Measurements from ENCODE around the gene CWC22. TPM values are rescaled to one million over a fixed set of nuclear protein-coding genes. Genes with fewer than 3 reads are reported as not detected.

The CWC22 gene
- total RNA-seq, 3 donors from 2014 or later = 23.0 to 28.1 (median 23.9) TPM

GRCh38 chr2:179983250-179983932 is 23.7 kb downstream of the CWC22 start:
- H3K9me3 ChIP-seq = no peaks in the 10 kb centered on the region
- no peaks in the 10 kb centered on the region for H3K36me3 ChIP-seq
- no peak overlapping the region for H3K27ac ChIP-seq
- H3K27me3 ChIP-seq = no peaks in the 10 kb centered on the region
- H3K4me3 ChIP-seq = no peak overlapping the region
- no peaks in the 10 kb centered on the region for H3K4me1 ChIP-seq
- DNase-seq (ENCODE audit: low spot score in 2 of 2) = no peak
- intact Hi-C loops (cut with DNase I; ENCODE audit: low total_unique reads) = no loop called here
- TF ChIP-seq, protein P1, sequence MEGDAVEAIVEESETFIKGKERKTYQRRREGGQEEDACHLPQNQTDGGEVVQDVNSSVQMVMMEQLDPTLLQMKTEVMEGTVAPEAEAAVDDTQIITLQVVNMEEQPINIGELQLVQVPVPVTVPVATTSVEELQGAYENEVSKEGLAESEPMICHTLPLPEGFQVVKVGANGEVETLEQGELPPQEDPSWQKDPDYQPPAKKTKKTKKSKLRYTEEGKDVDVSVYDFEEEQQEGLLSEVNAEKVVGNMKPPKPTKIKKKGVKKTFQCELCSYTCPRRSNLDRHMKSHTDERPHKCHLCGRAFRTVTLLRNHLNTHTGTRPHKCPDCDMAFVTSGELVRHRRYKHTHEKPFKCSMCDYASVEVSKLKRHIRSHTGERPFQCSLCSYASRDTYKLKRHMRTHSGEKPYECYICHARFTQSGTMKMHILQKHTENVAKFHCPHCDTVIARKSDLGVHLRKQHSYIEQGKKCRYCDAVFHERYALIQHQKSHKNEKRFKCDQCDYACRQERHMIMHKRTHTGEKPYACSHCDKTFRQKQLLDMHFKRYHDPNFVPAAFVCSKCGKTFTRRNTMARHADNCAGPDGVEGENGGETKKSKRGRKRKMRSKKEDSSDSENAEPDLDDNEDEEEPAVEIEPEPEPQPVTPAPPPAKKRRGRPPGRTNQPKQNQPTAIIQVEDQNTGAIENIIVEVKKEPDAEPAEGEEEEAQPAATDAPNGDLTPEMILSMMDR (IDR thresholded peaks at IDR 0.05) = no peak
- no peak for TF ChIP-seq POLR2A (IDR thresholded peaks at IDR 0.05)
- TF ChIP-seq POLR2AphosphoS5 (IDR thresholded peaks at IDR 0.05) = no peak

- Histone ChIP-seq H3K27me3 (no peaks in the 10 kb centered on the region), H3K4me3 (no peak overlapping the region), H3K27ac (no peak overlapping the region), H3K9me3 (no peaks in the 10 kb centered on the region), H3K36me3 (no peaks in the 10 kb centered on the region), H3K4me1 (no peaks in the 10 kb centered on the region)
- no peak for DNase-seq (ENCODE audit: low spot score in 2 of 2)
- TF ChIP-seq POLR2AphosphoS5 (IDR thresholded peaks at IDR 0.05) (no peak), POLR2A (IDR thresholded peaks at IDR 0.05) (no peak)
- TF ChIP-seq, protein P1 (IDR thresholded peaks at IDR 0.05) = no peak
- intact Hi-C loops (cut with DNase I; ENCODE audit: low total_unique reads) = no loop called here
Observed at GRCh38 chr2:179981085-179981484, 26.0 kb downstream of the CWC22 start.

DNA sequence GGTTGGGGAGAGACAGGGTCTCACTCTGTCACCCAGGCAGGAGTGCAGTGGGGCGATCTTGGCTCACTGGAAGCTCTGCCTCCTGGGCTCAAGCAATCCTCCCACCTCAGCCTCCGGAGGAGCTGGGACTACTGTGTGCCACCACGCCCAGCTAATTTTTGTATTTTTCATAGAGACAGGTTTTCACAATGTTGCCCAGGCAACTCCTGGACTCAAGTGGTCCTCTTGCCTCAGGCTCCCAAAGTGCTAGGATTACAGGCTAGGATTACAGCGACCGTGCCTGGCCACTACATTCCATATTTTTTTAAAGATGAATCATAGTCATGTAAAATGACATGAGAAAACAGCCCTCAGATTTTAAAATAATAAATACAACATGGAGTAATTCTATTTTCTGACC is 32.3 kb downstream of the CWC22 start:
- no peaks in the 10 kb centered on the region for H3K9me3 ChIP-seq

GRCh38 chr2:179966778-179967394 is 40.2 kb downstream of the CWC22 start:
- no peaks in the 10 kb centered on the region for H3K27me3 ChIP-seq
- no peak for TF ChIP-seq POLR2A (IDR thresholded peaks at IDR 0.05)
- TF ChIP-seq POLR2AphosphoS5 (IDR thresholded peaks at IDR 0.05) = no peak
- TF ChIP-seq, protein P1 (IDR thresholded peaks at IDR 0.05) = no peak
- H3K27ac ChIP-seq = no peak overlapping the region
- intact Hi-C loops (cut with DNase I; ENCODE audit: low total_unique reads) = no loop called here
- H3K9me3 ChIP-seq = no peaks in the 10 kb centered on the region
- H3K36me3 ChIP-seq = peaks cover 7% of the 10 kb centered on the region
- DNase-seq (ENCODE audit: low spot score in 2 of 2) = no peak
- no peak overlapping the region for H3K4me3 ChIP-seq
- no peaks in the 10 kb centered on the region for H3K4me1 ChIP-seq

More for the DNA sequence above, 32.3 kb downstream of the CWC22 start:
- Histone ChIP-seq H3K4me3 (no peak overlapping the region), H3K36me3 (peaks cover 6% of the 10 kb centered on the region), H3K27me3 (no peaks in the 10 kb centered on the region), H3K4me1 (no peaks in the 10 kb centered on the region), H3K27ac (no peak overlapping the region)
- DNase-seq (ENCODE audit: low spot score in 2 of 2) = no peak
- intact Hi-C loops (cut with DNase I; ENCODE audit: low total_unique reads) = no loop called here
- TF ChIP-seq POLR2AphosphoS5 (IDR thresholded peaks at IDR 0.05) = no peak
- TF ChIP-seq, protein P1 (IDR thresholded peaks at IDR 0.05) = no peak
- no peak for TF ChIP-seq POLR2A (IDR thresholded peaks at IDR 0.05)

Measured in breast epithelium (tissue), 4 donors.